ENCODE results near the gene SEZ6.

Gene SEZ6, protein sequence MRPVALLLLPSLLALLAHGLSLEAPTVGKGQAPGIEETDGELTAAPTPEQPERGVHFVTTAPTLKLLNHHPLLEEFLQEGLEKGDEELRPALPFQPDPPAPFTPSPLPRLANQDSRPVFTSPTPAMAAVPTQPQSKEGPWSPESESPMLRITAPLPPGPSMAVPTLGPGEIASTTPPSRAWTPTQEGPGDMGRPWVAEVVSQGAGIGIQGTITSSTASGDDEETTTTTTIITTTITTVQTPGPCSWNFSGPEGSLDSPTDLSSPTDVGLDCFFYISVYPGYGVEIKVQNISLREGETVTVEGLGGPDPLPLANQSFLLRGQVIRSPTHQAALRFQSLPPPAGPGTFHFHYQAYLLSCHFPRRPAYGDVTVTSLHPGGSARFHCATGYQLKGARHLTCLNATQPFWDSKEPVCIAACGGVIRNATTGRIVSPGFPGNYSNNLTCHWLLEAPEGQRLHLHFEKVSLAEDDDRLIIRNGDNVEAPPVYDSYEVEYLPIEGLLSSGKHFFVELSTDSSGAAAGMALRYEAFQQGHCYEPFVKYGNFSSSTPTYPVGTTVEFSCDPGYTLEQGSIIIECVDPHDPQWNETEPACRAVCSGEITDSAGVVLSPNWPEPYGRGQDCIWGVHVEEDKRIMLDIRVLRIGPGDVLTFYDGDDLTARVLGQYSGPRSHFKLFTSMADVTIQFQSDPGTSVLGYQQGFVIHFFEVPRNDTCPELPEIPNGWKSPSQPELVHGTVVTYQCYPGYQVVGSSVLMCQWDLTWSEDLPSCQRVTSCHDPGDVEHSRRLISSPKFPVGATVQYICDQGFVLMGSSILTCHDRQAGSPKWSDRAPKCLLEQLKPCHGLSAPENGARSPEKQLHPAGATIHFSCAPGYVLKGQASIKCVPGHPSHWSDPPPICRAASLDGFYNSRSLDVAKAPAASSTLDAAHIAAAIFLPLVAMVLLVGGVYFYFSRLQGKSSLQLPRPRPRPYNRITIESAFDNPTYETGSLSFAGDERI

DNA sequence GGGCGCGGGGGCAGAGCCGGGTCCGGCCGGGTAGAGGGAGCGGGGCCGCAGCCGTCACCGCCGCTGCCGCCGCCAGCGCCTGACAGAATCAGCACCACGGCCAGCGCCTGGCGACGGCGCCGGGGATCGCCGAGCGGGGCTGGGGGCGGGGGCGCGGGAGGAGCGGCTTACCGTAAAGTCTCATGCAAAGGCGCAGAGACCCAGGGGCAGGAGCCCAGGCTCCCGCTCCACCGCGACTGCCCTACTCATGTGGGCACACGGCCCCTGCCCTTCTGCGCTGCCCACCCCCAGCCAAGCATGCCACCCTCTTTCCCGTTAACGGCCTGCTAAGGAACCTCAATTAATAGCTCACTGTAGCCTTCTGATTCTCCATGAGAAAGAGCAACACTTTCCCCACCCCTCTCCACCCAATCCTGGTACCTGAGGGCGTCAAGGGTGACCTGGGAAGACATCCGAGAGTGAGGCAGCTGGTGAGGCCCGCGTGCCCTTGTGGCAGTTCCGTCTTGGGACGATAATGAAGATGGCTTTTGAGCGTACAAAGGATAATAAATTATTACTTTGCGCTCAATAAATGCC lies at the start of gene SEZ6:
TSS of gene SEZ6 (minus strand) at position 98 of the 576 bp plus-strand sequence. CDS start 164 bp downstream, outside the sequence.
- peak; percentile 71 for DNase-seq

DNA sequence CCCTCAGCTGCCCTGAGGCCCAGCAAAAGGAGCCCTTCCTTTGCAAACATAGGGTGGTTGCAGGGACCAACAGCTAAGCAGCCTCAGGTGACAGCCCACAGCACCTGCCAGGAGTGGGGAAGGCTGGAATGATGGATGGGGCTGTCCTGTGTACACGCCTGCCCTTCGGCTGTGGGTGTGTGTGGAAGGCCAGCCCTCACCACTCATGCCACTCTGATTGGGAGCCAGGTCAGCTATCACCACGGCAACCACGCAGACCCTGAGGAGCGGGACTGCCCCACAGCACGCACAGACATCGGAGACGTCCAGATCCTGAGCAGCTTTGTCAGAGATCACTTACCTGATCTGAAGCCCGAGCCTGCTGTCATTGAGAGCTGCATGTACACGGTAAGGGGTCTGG lies 49.0 kb upstream of the SEZ6 start:
- no peak for DNase-seq

DNA sequence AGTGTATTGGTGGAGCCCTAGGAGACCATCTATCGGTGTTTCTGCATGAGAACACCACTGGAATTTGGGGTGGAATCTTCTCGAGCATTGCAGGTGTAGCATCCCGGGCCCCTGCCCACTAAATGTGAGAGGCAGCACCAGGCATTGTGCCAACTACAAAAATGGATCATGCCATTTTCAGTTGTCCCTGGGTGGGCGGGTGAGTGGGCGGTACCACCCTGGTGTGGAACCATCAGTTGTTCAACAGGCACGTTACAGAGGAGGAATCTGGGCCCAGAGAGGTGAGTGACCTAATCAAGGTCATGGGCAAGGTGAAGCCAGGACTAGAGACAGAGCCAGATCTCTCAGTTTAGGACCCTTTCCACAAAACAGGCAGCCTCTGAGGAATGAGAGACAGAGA lies 45.9 kb upstream of the SEZ6 start:
- no peak for DNase-seq

DNA sequence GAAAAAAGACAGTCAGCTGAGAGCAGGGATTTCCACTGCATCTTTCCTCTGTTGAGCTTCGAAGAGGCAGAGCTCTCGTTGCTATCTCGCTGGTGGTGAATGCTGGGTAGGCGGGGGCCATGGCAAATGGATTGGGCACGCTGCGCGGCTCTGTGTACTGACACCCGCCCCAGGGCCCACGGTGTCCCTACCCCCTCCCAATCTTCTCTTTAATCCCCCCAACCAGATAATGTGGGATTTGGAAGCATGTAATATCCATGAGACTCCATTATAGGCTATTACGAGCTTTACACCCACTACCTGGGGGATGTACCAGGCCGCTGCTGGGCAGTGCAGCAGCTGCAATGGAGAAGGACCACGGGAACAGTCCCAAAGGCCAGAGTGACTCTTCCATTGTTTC lies 45.4 kb upstream of the SEZ6 start:
- no peak for DNase-seq

DNA sequence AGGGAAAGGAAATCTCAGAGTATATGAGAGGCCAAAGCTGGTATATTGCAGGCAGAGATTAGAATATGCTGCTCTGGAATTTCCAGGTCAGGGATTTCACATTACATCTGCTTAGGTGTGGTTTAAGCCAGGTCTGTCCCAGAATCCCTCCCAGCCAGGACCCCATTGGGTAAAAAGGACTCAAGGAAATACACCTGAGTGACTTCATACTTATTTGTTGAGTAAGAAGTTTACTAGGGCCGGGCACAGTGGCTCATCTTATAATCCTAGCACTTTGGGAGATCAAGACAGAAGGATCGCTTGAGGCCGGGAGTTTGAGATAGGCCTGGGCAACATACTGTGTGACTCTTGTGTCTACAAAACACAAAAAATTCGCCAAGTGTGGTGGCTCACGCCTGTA lies 44.3 kb upstream of the SEZ6 start:
- DNase-seq = no peak

DNA sequence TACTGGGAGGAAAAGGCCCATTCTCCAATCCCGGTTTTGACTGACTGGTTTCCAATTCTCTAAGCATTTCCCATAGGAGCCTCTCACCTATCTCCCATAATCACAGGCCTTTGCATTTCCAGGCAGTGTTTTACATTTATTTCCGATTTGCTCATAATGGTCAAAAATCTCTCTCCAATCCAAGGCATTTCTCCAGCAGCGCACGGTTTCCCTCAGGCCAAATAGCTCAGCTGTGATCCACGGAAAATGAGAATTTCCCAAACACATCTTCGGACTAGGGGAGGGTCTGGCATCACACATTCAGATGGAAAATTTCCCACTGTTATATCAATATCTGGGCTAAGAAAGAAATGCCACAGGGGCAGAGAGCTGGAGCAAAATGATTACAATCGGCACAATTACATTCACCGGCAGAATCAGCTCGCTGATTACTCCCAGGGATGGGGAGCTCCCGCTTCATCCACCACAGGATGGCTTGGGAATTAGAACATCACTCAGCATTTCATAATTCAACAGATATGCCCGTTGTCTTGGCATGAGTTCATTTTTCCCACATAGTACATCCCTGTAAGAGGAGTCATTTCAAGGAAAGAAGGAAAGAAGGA lies 43.8 kb upstream of the SEZ6 start:
- DNase-seq = no peak

DNA sequence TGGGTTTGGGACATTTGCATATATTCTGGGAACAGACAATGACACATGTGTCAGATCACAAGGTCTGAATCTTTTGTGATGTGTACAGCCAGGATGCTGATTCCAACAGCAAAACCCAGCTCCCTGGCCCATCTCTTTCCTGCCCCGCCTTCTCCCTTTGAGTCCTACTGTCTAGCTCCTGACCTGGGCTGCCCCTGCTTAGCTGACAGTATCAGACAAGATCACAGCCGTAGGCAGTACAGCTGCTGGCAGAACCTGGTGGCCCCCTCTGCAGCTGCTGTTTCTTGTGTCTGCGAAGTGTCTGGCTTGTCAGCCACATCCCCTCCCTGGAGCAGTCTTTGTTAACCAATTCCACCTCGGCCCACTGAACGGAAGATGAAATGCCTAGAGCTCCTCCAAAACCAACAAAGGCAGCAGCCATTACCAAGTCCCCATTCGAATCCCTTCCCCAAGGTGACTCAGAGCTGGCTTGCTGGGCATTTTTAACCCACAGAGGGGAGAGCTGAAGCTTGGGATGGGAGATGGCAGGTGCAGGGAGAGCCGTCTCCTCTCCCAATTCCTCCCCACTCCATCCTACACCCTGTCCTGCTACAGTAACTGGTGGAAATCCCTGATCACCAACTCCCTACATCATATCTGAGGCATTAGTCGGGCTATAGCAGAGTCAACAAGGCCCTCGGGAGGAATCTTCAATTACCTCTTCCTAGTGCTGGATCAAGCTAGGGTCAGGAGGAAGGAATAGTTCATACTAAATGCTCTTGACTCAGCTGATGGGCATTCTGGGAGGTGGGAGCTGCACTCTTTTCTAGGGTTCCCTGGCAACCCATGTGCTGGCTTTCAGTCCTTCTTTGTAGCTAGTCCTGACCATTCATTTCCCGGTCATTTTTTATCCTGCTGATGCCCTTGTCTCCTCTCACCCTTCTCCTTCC lies 42.9 kb upstream of the SEZ6 start:
- DNase-seq = no peak

DNA sequence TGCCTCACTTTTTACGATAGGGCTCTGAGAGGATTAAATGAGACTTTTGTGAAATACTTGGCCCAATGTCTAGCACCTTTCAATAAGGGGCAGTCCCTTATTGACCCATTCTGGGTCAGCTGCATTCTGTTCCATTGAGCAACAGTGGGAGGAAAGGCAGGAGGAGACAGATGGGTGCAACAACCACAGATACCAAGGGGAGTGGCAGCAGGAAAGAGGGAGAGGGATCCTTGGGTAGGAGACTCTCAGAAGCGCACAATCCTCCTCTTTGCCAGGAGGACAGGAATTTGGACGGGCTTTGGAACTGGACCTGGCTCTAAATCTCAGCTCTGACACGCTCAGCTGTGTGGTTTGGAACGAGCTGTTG lies 40.6 kb upstream of the SEZ6 start:
- no peak for DNase-seq

DNA sequence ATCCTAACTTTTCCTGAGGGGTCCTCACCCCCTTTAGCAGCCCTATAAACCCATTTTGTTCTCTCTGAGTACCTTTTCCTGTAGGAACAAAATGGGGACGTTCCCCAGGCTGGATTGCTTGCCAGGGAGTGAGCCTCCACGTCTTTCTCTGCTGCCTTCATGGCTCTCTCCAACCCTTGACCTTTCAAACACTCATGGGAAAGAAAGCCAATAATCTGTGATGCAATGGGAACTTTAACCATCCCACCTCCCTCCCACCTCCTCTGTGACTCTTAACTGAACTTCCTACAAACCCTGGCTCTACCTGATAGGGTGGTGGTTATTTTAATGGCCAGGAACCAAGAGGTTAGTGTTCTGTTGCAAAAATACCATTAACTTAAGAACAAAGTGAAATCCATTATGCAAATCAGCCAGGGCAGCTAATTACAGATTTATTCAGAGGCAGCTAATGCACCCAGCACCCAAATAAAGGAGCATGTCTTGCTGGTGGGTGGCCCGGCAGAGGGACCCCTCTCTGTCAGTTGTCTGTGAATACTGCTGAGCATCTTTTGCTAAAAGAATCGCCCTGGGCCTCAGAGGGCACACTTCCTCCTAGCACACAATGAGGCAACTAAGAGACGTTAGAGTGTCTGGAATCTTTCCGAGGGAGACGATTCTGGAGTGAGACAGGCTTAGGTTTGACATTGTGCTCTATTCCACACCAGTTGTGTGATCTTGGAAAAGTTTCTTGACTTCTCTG lies 40.1 kb upstream of the SEZ6 start:
- no peak for DNase-seq

DNA sequence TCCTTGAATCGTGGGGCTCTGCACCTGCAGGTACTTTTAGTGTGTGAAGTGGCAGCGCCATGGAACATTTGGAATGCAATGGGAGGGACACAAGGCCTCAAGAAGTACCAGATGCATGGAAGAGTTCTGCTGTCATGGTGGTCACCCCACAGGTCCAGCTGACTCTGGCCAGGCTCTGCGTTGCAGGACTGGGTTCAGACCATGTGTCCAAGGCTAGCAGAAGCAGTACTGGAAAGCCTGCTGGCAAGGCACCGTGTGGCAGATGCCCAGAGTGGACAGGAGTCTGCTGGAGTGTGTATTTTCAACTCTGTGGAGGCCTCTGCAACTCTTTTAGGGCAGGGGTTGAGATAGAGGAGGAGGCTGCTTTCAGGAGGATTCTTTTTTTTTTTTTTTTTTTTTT lies 39.2 kb upstream of the SEZ6 start:
- no peak for DNase-seq

DNA sequence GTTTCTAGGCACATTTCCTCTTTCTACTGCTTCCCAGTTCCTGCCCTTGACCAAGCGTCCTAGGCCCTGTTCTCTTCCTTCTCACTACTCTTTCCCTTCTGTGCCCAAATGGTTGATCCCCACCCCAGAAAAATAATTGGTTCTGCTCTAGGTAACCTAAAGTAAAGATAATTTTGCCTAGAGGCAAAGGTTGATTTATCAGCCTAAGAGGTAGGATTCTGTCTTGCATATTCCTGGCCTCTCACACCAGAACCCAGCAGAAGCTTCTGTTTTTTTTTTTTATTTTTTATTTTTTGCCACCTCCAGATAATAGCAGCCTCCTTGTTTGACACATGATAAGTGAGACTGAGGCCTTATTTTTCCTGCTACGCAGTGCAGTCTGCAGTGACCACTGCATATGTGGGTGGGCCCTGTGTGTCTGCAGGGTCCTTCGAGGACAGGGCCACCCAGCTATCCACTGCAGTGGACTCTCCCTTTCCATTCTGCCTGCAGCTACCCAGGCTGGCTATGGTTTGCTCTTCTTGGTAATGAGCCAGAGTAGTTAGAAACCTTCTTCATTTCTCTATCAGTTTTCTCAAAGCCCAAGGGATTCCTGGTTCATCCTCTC lies 37.8 kb upstream of the SEZ6 start:
- no peak for DNase-seq

DNA sequence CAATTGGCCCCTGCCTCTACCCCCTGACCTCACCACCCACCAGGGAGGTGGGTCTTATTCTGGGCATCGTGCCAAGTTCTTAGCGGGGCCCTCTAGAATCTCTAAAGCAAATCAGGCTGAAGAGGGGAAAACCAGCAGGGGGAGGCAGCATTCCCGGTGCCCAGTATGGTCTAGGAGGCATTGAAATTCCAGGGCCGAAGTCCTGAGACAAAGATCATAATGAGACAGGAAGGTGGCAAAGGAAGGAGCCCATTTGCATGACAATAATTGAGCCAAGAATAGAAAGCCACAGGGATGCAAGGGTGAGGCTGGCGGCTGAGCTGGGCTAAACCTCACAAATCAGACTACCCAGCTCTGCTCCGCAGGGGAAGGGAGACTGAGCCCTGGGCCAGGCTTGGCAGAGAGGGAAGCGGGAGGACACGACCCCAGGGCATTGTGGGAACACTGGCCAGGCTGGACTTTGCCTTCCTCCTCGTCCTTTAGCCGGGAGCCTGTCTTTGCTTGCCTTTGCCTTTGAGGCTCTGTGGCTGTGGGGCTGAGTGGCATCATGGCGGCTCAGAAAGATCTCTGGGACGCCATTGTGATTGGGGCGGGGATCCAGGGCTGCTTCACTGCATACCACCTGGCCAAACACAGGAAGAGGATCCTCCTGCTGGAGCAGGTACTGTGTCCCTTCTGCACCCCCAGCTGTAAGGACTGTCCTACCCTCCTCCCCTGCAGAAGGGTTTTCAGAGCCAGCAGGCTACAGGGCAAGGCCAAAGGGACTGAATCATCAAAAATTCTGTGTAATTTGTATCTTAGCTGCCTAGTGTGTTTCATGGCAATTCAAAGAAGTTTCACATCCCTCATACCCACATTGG lies 37.1 kb upstream of the SEZ6 start, which contains the start of gene PIPOX:
TSS of gene PIPOX (plus strand) at position 463 of the 860 bp plus-strand sequence. CDS start at position 548, 85 bp downstream.
- DNase-seq = peak; percentile 96

DNA sequence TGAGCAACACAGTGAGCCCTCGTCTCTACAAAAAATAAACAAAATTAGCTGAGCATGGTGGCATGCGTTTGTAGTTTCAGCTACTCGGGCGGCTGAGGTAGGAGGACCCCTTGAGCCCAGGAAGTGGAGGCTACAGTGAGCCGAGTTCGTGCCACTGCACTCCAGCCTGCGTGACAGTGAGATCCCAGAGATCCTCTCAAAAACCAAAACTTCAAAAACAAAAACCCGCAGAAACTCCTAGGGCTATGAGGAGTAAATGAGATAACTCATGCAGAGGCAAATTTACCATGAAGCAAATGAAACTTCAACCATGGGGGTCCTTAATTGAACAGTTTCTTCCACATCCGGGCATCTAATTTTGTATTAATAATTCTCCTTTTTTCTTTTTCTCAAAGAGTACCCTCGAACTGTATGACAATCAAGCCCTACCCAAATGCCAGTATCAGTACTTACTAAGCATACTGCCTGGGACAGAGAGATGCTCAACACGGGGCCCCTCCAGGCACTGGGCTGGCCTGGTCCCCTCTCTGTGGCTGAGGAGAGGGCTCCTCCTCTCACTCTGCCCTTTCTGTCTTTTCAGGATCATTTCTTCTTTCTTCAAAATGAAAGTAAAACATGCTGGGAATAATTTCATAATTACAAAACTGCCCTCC lies 36.3 kb upstream of the SEZ6 start:
- DNase-seq = no peak

DNA sequence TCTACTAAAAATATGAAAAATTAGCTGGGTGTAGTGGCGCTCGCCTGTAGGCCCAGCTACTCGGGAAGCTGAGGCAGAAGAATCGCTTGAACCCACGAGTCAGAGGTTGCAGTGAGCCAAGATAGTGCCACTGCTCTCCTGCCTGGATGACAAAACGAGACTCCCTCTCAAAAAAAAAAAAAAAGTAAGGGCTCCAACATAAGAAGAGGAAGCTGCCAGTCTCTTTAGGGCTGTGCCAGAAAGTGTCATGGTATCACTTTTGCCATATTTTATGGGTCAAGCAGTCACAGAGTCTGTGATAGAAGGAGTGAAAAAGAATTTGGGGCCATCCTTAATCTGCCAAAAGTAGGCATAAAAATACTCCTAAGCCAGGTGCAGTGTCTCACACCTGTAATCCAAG lies 35.7 kb upstream of the SEZ6 start:
- DNase-seq = no peak

DNA sequence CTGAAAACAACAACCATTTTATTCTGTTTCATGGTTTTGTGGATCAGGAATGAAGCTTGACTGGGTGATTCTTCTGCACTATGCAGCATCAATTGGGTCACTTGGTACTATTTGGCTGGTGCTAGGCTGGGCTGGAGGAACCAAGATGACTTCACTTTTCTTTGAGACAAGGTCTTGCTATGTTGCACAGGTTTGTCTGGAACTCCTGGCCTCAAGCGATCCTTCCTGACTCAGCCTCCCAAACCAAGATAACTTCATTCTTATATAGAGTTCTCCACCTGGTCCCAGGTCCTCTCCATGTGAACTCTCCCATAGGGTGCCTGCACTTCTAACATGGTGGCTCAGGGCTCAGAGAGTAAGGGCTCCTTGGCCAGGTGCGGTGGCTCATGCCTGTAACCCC lies 35.3 kb upstream of the SEZ6 start:
- no peak for DNase-seq

DNA sequence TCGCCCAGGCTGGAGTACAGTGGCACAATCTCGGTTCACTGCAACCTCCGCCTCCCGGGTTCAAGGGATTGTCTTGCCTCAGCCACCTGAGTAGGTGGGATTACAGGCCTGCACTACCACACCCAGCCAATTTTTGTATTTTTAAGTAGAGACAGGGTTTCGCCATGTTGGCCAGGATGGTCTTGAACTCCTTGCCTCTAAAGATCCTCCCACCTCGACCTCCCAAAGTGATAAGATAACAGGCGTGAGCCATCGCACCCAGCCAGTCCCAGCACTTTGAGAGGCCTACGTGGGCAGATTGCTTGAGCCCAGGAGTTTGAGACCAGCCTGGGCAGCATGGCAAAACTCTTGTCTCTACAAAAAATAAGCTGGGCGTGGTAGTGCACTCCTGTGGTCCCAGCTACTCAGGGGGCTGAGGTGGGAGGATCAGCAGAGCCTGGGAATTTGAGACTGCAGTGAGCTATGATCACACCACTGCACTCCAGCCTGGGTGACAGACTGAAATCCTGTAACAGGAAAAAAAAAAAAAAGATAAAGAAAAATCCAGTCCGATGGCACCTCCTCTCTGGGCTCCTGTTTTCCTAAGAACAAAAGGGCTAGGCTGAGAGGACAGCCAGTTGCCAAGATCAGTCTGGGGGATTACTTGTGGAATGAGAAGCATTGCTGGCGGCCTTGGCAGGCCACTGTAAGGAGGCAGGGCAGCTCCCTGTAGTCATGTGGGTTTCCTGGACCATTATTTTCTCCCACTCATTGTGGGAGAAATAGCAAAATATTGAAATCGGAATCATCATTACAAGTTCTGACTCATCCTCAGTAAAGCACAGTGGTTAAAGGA lies 34.1 kb upstream of the SEZ6 start:
- DNase-seq = no peak

DNA sequence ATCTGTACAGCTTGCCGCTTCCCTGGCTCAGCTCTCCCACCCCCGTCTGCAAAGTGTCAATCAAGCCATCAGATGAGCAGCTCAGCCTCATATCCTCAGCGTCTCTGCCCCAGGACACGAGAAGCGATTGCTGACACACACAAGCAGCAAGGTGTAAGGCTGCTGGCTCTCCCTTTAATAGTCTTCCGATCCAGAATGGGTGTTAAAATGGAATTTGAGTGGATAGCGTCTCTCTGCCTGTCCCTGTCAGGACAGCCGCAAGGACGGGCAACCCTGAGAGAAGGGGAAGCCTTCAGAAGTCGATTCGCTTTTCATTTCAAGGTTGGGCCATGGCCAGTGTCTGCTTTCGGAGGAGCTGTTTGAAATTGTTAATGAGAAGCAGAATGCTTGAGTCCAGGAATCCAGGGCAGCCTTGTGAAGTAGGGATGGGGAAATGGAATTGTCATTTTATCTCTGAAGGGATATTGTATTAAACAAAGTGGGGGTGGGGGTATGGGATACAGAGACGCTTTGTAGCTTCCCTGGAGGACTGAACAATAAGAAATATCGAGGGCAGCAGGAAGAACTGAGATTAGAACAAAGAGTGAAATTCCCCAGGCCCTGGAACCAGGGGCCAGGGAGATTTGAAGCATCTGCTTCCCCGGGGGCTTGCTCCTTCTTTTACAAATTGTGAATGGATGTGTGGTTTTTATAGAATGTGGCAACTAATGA lies 32.4 kb upstream of the SEZ6 start:
- DNase-seq = no peak

DNA sequence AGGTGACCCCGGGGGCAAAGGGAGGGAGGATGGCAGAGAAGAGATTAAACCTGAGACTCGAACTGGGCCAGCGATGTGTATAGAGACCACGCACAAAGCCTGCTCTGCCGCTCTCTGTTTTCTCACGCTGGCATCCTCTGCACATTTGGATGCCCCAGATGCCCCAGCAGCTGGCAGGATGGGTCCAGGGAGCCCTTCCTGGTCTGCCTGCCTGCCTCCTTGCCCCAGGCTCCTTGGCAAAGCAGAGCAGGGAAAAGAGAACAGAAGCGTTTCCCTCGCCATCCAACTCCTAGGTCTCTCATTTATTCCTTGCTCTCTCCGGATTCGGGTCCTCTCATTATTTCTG lies 31.9 kb upstream of the SEZ6 start:
- DNase-seq = no peak

All from NCI-H345 (cell line).